ENCODE results near the gene ZCCHC24.

The ZCCHC24 gene

DNA sequence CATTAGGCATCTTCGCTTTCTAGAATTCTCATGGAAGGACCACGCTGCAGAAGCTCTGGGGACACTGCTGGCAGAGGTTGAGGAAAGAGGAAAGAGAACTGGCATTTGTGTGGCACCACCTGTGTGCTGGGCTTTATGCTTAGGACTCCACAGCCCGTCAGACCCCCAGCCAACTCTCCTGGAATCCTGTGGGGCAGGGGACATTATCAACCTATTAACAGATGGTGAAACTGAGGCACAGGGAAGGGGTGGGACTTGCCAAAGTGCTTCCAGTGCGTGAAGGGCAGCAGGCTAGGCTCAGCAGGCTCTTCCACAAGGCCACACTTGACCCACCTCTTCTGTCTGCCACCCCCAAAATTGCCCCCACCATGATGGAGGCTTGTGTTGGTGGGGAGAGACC, 46.8 kb downstream of the ZCCHC24 start:
- Histone ChIP-seq H3K4me3 (IDR thresholded peaks at IDR 0.05; ENCODE audit: insufficient read depth, low read depth, low read length) (no peak overlapping the region), H3K4me1 (ENCODE audit: low read depth, poor library complexity, severe bottlenecking) (no peaks in the 10 kb centered on the region), H3K27ac (no peak overlapping the region), H2AFZ (ENCODE audit: low read depth) (no peak overlapping the region), H3K9ac (no peak overlapping the region), H3K27me3 (ENCODE audit: insufficient read depth, low read depth) (no peaks in the 10 kb centered on the region), H4K20me1 (ENCODE audit: insufficient read depth) (no peaks in the 10 kb centered on the region), H3K79me2 (ENCODE audit: insufficient read depth, low read depth) (no peaks in the 10 kb centered on the region), H3K4me2 (no peak overlapping the region), H3K36me3 (ENCODE audit: insufficient read depth) (no peaks in the 10 kb centered on the region)
- TF ChIP-seq CTCF (conservative IDR thresholded peaks at IDR 0.05; ENCODE audit: low read depth, low read length), result no peak

- Histone ChIP-seq H3K79me2 (ENCODE audit: insufficient read depth, low read depth) (no peaks in the 10 kb centered on the region), H3K4me2 (no peak overlapping the region), H3K27ac (no peak overlapping the region), H2AFZ (ENCODE audit: low read depth) (no peak overlapping the region), H3K4me3 (IDR thresholded peaks at IDR 0.05; ENCODE audit: insufficient read depth, low read depth, low read length) (no peak overlapping the region), H3K4me1 (ENCODE audit: low read depth, poor library complexity, severe bottlenecking) (no peaks in the 10 kb centered on the region), H3K9ac (no peak overlapping the region), H3K36me3 (ENCODE audit: insufficient read depth) (no peaks in the 10 kb centered on the region), H4K20me1 (ENCODE audit: insufficient read depth) (no peaks in the 10 kb centered on the region), H3K27me3 (ENCODE audit: insufficient read depth, low read depth) (no peaks in the 10 kb centered on the region)
- TF ChIP-seq CTCF (conservative IDR thresholded peaks at IDR 0.05; ENCODE audit: low read depth, low read length), result no peak
Observed at GRCh38 chr10:79397575-79398303, 47.7 kb downstream of the ZCCHC24 start.

DNA sequence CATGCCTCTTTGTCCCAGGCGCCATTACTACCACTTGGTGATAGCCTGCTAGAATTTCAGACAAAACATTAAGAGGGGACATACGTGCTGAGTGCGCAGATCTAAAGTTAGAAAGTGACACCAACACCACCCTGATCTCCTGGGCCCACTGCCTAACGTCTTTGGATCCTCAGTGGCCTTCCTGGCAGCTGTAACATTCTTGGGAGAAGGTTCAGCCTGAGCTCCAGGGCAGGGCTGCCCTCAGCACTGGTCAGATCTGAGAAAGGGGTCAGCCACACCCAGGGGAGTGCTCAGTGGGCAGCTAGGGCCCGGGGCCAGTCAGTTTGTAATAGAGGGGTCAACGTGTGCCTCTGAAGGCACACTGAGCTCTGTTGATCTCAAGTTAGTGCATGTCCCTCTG, 48.4 kb downstream of the ZCCHC24 start:
- Histone ChIP-seq H3K4me3 (IDR thresholded peaks at IDR 0.05; ENCODE audit: insufficient read depth, low read depth, low read length) (no peak overlapping the region), H3K4me2 (no peak overlapping the region), H3K36me3 (ENCODE audit: insufficient read depth) (no peaks in the 10 kb centered on the region), H3K9ac (no peak overlapping the region), H3K27me3 (ENCODE audit: insufficient read depth, low read depth) (no peaks in the 10 kb centered on the region), H4K20me1 (ENCODE audit: insufficient read depth) (no peaks in the 10 kb centered on the region), H3K27ac (no peak overlapping the region), H2AFZ (ENCODE audit: low read depth) (no peak overlapping the region), H3K4me1 (ENCODE audit: low read depth, poor library complexity, severe bottlenecking) (no peaks in the 10 kb centered on the region), H3K79me2 (ENCODE audit: insufficient read depth, low read depth) (no peaks in the 10 kb centered on the region)
- no peak for TF ChIP-seq CTCF (conservative IDR thresholded peaks at IDR 0.05; ENCODE audit: low read depth, low read length)

- Histone ChIP-seq H3K4me3 (IDR thresholded peaks at IDR 0.05; ENCODE audit: insufficient read depth, low read depth, low read length) (no peak overlapping the region), H4K20me1 (ENCODE audit: insufficient read depth) (no peaks in the 10 kb centered on the region), H2AFZ (ENCODE audit: low read depth) (no peak overlapping the region), H3K4me2 (no peak overlapping the region), H3K79me2 (ENCODE audit: insufficient read depth, low read depth) (no peaks in the 10 kb centered on the region), H3K9ac (no peak overlapping the region), H3K36me3 (ENCODE audit: insufficient read depth) (no peaks in the 10 kb centered on the region), H3K27me3 (ENCODE audit: insufficient read depth, low read depth) (no peaks in the 10 kb centered on the region), H3K4me1 (ENCODE audit: low read depth, poor library complexity, severe bottlenecking) (no peaks in the 10 kb centered on the region), H3K27ac (no peak overlapping the region)
- TF ChIP-seq CTCF (conservative IDR thresholded peaks at IDR 0.05; ENCODE audit: low read depth, low read length), result no peak
Observed at GRCh38 chr10:79396520-79396919, 48.9 kb downstream of the ZCCHC24 start.
